Fibroblast of skin of right biceps (primary cell): ENCODE results near the gene INVS.

Source experiments
- DNase-seq: peaks from one replicate; pipeline ENCODE4 v3.0.0-alpha.2; 2013

Gene INVS

DNA sequence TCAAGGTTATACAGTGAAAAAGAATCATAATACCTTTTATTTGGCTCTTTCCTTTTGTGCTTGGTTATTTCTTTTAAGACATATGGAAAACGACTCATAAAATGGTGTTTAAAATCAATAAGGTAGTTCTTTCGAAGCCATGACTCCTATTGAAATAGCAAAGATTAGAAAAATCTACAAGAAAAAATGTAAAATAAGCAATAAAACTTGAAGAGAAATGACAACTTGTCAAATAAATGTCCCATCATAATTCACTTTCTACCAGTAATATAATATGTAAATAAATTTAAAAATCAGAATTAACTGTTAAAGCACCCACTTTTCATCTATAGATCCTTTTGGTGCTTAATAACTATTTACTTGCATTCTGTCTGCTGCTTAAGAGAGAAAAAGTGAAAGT, 241.2 kb downstream of the INVS start:
- no peak for DNase-seq

DNA sequence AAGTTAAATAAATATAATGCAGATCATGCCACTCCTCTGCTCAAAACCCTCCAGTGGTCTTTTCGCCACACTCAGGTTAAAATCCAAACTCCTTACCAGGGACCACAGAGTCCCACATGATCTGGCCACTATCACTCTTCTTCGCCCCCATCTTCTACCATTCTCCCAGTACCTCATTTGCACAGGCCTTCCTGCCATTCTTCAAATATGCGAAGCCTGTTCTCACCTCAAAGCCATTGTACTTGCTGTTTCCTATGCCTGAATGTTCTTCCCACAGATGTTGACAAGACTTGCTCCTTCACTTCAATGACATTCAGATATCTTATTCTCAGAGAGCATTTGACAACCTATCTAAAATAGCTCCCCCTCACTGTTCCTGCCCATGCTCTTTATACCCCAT, 242.8 kb downstream of the INVS start:
- no peak for DNase-seq

DNA sequence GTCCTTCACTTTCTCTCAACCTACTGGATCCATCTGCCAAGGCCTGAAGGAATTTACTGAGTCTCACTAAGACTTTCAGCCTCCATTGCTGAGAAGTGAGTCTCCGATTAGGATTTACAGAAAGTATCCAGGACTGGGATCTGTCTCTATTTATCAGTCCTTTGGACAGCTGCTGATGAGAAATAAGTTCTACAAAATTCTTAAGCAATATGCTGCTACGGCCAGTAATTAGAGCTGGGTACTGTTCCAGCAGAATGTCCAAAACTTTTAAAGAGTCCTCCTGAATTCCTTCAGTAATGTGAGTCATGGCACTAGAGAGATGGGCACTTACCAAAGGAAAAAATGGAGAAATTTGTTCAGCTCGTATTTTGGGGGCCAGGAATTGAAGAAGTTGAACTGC, 247.8 kb downstream of the INVS start:
- peak; percentile 17 for DNase-seq

DNA sequence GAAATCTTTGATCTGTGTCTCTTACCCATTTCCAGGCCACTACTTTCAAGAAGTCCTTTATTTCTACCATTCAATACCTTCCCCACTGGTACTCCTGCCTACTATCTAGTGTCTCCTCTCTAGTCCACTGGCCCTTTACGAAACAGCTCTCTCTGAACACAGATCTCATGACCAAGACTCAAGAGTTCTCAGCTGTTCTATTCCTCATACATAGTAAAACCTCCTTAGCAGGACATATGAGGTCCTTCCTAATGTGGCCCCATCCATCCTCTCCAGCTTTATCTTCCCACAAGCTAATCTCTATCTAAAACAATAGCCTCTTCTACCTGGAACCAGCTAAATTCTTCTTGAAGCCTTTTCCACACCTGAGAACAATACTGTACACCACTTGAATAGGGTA, 251.1 kb downstream of the INVS start:
- no peak for DNase-seq
